Gastroesophageal sphincter (tissue), 4 donors: ENCODE data around the gene KCNQ1OT1. TPM values are rescaled to one million over a fixed set of nuclear protein-coding genes. Genes with fewer than 3 reads are reported as not detected.

Experiments
- ATAC-seq: fragments of 150-250 bp; one replicate; pipeline ENCODE4 v1.9.1; 2016; ENCODE audit warnings: mild to moderate bottlenecking, moderate library complexity
- H3K27ac ChIP-seq, 4 donors: fragments of 200-600 bp; sonication (generic) in 3 of 4; 1 replicate in 3 of 4; 2 replicates in 1 of 4; pipeline ENCODE4 v1.5.1; 2016 to 2019
- H3K27me3 ChIP-seq: fragments of 200-600 bp; sonication (generic); one replicate; pipeline ENCODE4 v1.5.1; 2019
- H3K36me3 ChIP-seq, 2 donors: fragments of 200-600 bp; sonication (generic); one replicate each; pipeline ENCODE4 v1.5.1; 2019; ENCODE audit warnings: control low read depth in 1 of 2
- H3K4me1 ChIP-seq, 3 donors: fragments of 200-600 bp; sonication (generic); 1 replicate in 2 of 3; 2 replicates in 1 of 3; pipeline ENCODE4 v1.5.1; 2016 to 2019; ENCODE audit warnings: control low read depth in 2 of 3
- H3K4me3 ChIP-seq, 2 donors: fragments of 200-600 bp; sonication (generic); one replicate each; pipeline ENCODE4 v1.5.1; 2019; ENCODE audit warnings: mild to moderate bottlenecking in 1 of 2, moderate library complexity in 1 of 2
- H3K9me3 ChIP-seq, 3 donors: fragments of 200-600 bp; sonication (generic); one replicate each; pipeline ENCODE4 v1.5.1; 2017 to 2019; ENCODE audit warnings: control low read depth in 2 of 3
- EP300 ChIP-seq: sonication (generic); formaldehyde crosslinking; IDR thresholded peaks from one replicate; pipeline ENCODE4 v1.6.1; 2017; ENCODE audit warnings: antibody characterized with exemption, mild to moderate bottlenecking
- POLR2A ChIP-seq, 2 donors: fragments of 450-650 bp; IDR thresholded peaks; one replicate each; pipeline ENCODE4 v1.6.1; 2017; ENCODE audit warnings: antibody characterized with exemption in 2 of 2, mild to moderate bottlenecking in 2 of 2, moderate library complexity in 1 of 2
- POLR2AphosphoS5 ChIP-seq: sonication (generic); formaldehyde crosslinking; IDR thresholded peaks from one replicate; pipeline ENCODE4 v1.6.1; 2017; ENCODE audit warnings: antibody characterized with exemption
- WGBS, 2 donors: methylation state at CpG; one replicate each; pipeline ENCODE4 v1.1.5; 2018; ENCODE audit warnings: low coverage in 1 of 2; 5-methylcytosine and 5-hydroxymethylcytosine counted together
- total RNA-seq, 4 donors: library from RNA; depleted of rRNA; stranded (reverse); fragments of >200 nt; gene quantifications; one replicate each; pipeline ENCODE4 v1.1.0, GENCODE V29; 2016
- TF ChIP-seq, protein P1 (sequence below), 4 experiments: fragments of 200-600 bp in 2 of 4; fragments of 450-650 bp in 2 of 4; sonication (generic) in 1 of 4; IDR thresholded peaks; one replicate each; pipeline ENCODE4 v1.5.1; 2017 to 2019; ENCODE audit warnings: antibody characterized with exemption in 4 of 4, mild to moderate bottlenecking in 2 of 4, moderate library complexity in 2 of 4

KCNQ1OT1 gene
- total RNA-seq, 4 donors from 2014 or later = 0.52 to 3.3 (median 1.4) TPM

DNA sequence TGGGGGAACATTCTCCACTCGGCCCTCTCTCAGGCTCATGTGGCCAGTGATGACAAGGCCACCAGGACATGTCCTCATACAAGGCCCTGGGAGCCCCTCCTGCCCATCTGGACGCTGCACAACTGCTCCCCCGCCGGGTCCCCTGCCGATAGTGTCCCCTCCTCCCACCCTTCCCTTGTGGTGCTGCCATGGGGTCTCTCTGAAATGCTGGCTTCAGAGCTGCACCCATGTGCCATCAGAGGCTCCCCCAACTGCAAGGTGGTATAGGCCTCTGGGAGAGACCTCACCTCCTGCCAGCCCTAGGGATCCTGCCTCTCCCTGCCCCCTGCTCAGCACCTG, 113.0 kb downstream of the KCNQ1OT1 start:
- no peak for ATAC-seq

DNA sequence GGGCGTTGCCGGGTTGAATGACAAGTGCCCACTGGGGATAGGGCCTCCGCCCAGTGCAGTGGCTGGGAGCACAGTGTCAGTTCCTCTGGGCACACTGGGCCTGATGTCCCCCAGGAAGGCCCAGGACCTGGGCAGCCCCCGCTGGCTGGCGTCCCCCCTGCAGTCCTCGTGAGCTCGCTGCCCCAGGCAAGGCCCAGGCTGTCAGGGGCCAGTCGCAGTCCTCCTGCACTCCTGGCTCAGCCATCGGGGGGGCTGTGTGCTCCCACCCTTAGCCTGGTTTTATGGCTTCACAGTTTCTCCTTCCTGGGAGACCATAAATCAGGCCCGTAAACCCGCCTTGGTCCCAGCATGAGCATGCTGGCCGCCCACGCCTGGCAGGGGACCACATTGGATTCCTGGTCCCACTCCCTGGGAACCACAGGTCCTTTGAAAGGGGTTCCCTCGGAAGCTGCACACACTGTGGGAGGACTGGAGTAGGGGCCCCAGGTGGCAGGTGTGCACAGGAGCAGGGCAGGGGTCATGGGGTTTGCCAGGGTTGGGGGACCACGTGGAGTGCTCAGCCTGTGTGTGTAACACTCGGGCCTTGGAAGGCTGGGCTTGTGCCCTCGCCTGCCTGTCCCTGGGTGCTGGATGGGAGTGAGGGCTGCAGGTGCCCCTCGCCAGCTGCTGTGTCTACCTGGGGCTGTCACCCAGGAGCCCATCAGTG, 113.6 kb downstream of the KCNQ1OT1 start:
- Histone ChIP-seq H3K4me3 (no peak overlapping the region), H3K36me3 (no peaks in the 10 kb centered on the region), H3K4me1 (no peaks in the 10 kb centered on the region), H3K9me3 (no peaks in the 10 kb centered on the region), H3K27me3 (no peaks in the 10 kb centered on the region), H3K27ac (no peak overlapping the region)
- no peak for ATAC-seq
- WGBS, 2 donors = 83% methylated on average over 1 of the region's 18 CpGs; no CpG with 5 or more reads in 1 of the 2 donors
- TF ChIP-seq POLR2AphosphoS5 = no peak
- TF ChIP-seq POLR2A (IDR thresholded peaks at IDR 0.05) = no peak
- no peak for TF ChIP-seq EP300
- TF ChIP-seq, protein P1, sequence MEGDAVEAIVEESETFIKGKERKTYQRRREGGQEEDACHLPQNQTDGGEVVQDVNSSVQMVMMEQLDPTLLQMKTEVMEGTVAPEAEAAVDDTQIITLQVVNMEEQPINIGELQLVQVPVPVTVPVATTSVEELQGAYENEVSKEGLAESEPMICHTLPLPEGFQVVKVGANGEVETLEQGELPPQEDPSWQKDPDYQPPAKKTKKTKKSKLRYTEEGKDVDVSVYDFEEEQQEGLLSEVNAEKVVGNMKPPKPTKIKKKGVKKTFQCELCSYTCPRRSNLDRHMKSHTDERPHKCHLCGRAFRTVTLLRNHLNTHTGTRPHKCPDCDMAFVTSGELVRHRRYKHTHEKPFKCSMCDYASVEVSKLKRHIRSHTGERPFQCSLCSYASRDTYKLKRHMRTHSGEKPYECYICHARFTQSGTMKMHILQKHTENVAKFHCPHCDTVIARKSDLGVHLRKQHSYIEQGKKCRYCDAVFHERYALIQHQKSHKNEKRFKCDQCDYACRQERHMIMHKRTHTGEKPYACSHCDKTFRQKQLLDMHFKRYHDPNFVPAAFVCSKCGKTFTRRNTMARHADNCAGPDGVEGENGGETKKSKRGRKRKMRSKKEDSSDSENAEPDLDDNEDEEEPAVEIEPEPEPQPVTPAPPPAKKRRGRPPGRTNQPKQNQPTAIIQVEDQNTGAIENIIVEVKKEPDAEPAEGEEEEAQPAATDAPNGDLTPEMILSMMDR (IDR thresholded peaks at IDR 0.05) = no peak

More for the DNA sequence above, 113.0 kb downstream of the KCNQ1OT1 start:
- no peak for TF ChIP-seq EP300
- TF ChIP-seq, protein P1 (IDR thresholded peaks at IDR 0.05) = no peak
- TF ChIP-seq POLR2AphosphoS5 = no peak
- TF ChIP-seq POLR2A (IDR thresholded peaks at IDR 0.05) = no peak
- no peaks in the 10 kb centered on the region for H3K27me3 ChIP-seq
- H3K27ac ChIP-seq = no peak overlapping the region
- H3K9me3 ChIP-seq = no peaks in the 10 kb centered on the region
- WGBS, 2 donors = 60 to 80% methylated on average over 1 of the region's 5 CpGs
- H3K4me1 ChIP-seq = no peaks in the 10 kb centered on the region
- H3K4me3 ChIP-seq = no peak overlapping the region
- no peaks in the 10 kb centered on the region for H3K36me3 ChIP-seq

DNA sequence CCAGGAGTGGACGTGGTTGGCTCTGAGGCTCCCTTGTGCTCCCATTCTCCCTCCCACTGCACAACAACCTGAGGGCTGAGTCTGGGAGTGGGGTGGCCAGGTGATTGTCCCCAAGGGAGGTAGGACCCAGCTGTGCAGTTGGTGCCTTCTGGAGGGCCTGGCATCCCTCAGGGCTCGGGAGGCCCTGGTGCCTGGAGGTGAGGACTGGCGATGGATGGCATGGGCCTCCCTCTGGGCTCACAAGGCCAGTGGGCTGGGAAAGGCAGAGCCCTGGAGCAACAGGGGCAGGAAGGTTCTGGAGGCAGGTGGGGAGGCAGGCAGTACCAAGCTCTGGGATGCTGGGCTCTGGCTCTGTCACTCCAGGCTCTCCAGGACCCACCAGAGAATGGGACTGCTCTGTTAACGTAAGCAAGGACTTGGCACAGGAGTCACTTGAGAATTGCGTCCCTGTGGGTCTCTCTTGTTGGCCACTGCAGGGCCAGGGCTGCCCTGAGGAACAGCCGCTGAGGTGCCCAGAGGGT, 114.2 kb downstream of the KCNQ1OT1 start:
- Histone ChIP-seq H3K4me1 (no peaks in the 10 kb centered on the region), H3K36me3 (no peaks in the 10 kb centered on the region), H3K4me3 (no peak overlapping the region), H3K27ac (no peak overlapping the region), H3K27me3 (no peaks in the 10 kb centered on the region), H3K9me3 (no peaks in the 10 kb centered on the region)
- ATAC-seq = no peak
- TF ChIP-seq POLR2A (IDR thresholded peaks at IDR 0.05) (no peak), POLR2AphosphoS5 (no peak), EP300 (no peak)
- TF ChIP-seq, protein P1 (IDR thresholded peaks at IDR 0.05) = no peak
- WGBS, 2 donors = no CpG with 5 or more reads among the region's 6 CpGs

DNA sequence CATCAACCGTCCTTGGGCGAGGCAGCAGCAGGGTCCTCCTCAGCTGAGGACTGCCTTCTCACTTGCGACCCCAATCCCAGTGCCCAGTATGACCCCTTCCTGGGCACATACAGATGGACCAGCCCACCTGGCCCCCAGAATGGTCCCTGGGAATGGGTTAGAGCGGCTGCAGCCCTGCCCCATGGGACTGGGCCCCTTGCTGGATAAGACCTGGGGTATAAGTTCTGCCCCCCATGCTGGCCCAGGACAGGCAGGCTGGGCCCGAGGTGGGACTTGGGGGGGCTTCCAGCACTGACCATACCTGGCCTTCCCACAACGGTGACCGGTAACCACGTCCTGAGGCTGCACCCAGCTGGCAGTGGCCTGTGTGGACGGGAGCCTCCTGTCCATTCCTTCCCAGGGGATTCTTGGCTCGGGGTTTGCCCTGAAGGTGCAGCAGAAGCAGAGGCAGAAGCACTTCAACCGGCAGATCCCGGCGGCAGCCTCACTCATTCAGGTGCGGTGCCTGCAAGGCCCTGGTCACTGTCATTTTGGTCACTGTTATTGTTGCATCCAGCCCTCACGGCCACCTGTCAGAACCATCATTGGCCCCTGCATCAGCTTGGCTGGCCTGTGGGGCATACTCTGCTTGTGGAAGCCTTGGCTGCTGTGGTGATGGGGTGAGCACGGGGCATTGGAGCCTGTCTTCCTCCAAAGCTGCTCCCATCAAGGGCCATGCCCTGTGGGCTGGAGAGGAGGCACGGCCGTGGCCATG, 114.8 kb downstream of the KCNQ1OT1 start:
- no peak for ATAC-seq
- no peak for TF ChIP-seq EP300
- TF ChIP-seq, protein P1 (IDR thresholded peaks at IDR 0.05) = no peak
- TF ChIP-seq POLR2AphosphoS5 = no peak
- TF ChIP-seq POLR2A (IDR thresholded peaks at IDR 0.05) = no peak
- WGBS, 2 donors = 80 to 100% methylated on average over 2 to 3 of the region's 18 CpGs
- Histone ChIP-seq H3K9me3 (no peaks in the 10 kb centered on the region), H3K4me3 (no peak overlapping the region), H3K27me3 (no peaks in the 10 kb centered on the region), H3K36me3 (no peaks in the 10 kb centered on the region), H3K4me1 (no peaks in the 10 kb centered on the region), H3K27ac (no peak overlapping the region)
